ENCODE results near the gene TESMIN. TPM values are rescaled to one million over a fixed set of nuclear protein-coding genes. Genes with fewer than 3 reads are reported as not detected.
A peak's percentile ranks its signal among the peaks of the same experiment; 100 is the strongest.

TESMIN gene
- total RNA-seq, 4 donors from 2014 or later = 1.00 to 7.5 (median 4.2) TPM

DNA sequence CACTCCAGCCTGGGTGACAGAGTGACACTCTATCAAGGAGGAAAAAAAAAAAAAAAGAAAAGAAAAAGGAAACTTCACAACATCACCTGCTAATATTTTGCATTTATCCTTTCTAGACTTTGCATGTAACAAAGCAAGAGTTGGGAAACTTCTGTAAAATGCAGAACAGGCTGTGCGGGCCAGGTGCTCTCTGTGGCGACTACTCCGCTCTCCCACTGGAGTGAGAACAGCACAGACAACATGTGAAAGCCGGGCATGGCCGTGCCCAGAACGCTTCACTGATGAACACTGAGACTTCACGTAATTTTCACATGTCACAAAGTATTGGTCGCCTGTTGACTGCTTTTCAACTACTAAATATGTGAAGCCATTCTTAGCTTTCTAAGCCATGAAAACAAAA lies 15.5 kb upstream of the TESMIN start:
- in situ Hi-C loops (cut with MboI; ENCODE audit: low pct_ligation_motif_present in 1 of 4, low pct_unique_long_range_greater_than_20kb in 1 of 4, low sequenced_read_pairs in 3 of 4) = no loop called here
- no peaks in the 10 kb centered on the region for H3K4me1 ChIP-seq
- TF ChIP-seq POLR2AphosphoS5 (IDR thresholded peaks at IDR 0.05) (no peak), EP300 (IDR thresholded peaks at IDR 0.05; ENCODE audit: low read depth) (no peak), POLR2A (IDR thresholded peaks at IDR 0.05) (no peak)
- TF ChIP-seq, protein P1, sequence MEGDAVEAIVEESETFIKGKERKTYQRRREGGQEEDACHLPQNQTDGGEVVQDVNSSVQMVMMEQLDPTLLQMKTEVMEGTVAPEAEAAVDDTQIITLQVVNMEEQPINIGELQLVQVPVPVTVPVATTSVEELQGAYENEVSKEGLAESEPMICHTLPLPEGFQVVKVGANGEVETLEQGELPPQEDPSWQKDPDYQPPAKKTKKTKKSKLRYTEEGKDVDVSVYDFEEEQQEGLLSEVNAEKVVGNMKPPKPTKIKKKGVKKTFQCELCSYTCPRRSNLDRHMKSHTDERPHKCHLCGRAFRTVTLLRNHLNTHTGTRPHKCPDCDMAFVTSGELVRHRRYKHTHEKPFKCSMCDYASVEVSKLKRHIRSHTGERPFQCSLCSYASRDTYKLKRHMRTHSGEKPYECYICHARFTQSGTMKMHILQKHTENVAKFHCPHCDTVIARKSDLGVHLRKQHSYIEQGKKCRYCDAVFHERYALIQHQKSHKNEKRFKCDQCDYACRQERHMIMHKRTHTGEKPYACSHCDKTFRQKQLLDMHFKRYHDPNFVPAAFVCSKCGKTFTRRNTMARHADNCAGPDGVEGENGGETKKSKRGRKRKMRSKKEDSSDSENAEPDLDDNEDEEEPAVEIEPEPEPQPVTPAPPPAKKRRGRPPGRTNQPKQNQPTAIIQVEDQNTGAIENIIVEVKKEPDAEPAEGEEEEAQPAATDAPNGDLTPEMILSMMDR (IDR thresholded peaks at IDR 0.05) = no peak
- H3K4me3 ChIP-seq = no peak overlapping the region
- DNase-seq = no peak
- intact Hi-C loops (cut with DNase I; ENCODE audit: low total_unique reads) = no loop called here
- no peaks in the 10 kb centered on the region for H3K27me3 ChIP-seq
- H3K9me3 ChIP-seq = no peaks in the 10 kb centered on the region
- H3K27ac ChIP-seq = no peak overlapping the region
- 92 to 93% methylated on average over 8 of the region's 8 CpGs for WGBS, 2 donors (ENCODE audit: low coverage in 1 of 2)
- H3K36me3 ChIP-seq = peaks cover 0 to 69% (median 26%) of the 10 kb centered on the region in 4 donors

DNA sequence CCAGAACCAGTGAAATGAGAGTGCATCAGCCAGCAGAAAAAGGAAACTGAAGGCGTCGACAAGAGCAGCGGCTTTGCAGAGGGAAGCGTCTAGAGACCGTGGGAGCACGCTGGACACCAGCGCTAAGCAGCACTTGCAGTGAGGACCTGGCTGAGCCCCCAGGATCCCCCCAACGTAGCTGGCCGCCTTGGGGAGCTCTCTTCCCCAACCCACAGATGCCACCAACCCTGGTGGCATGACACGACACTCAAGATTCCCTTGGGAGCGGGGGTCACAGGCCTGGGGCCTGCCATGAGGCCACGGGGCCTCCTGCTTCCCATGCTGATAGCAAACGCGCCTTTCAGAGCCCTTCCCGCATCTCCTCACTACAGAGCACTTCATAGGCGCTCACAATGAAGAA lies 13.4 kb upstream of the TESMIN start:
- Histone ChIP-seq H3K9me3 (no peaks in the 10 kb centered on the region), H3K4me3 (no peak overlapping the region), H3K36me3 (peaks cover 0 to 63% (median 27%) of the 10 kb centered on the region in 4 donors), H3K27me3 (no peaks in the 10 kb centered on the region), H3K4me1 (no peaks in the 10 kb centered on the region), H3K27ac (no peak overlapping the region)
- DNase-seq = no peak
- TF ChIP-seq POLR2AphosphoS5 (IDR thresholded peaks at IDR 0.05) (no peak), EP300 (IDR thresholded peaks at IDR 0.05; ENCODE audit: low read depth) (no peak), POLR2A (IDR thresholded peaks at IDR 0.05) (no peak)
- TF ChIP-seq, protein P1 (IDR thresholded peaks at IDR 0.05) = no peak
- 94 to 100% methylated on average over 3 to 16 of the region's 16 CpGs for WGBS, 2 donors (ENCODE audit: low coverage in 1 of 2)
- in situ Hi-C loops (cut with MboI; ENCODE audit: low pct_ligation_motif_present in 1 of 4, low pct_unique_long_range_greater_than_20kb in 1 of 4, low sequenced_read_pairs in 3 of 4) (no loop called here), intact Hi-C loops (cut with DNase I; ENCODE audit: low total_unique reads) (no loop called here)

DNA sequence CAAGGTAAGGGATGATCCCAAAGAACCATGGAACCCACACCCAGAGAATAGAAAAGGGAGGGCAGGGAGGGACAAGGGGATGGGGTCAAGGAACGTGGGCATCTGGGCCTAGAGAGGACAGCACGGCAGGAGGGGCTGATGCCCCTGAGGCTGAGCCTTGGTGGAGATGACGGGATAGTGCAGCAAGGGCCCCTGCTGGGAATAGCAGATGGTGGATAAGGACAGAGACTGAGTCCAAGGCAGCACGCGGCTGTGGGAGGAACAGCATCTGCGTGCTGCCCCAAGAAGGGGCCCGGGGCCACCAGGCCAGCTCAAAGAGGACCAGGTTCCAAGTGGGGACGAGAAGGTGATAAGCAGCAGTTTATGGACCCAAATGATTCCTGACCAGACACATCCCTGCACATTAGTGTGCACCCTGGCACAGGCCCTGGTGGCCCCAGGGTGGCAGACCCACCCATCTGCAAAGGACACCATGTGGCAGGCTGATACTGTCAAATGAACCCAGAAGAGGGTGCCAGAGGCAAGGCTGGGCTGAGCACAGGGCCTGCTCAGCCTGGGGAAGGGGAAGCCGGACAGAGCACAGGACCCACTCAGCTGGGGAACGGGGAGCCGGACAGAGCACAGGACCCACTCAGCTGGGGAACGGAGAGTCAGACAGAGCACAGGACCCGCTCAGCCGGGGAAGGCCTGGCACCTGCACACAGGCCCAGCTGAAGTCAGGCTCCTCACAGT lies 12.8 kb upstream of the TESMIN start:
- 92% methylated on average over 14 of the region's 14 CpGs; no CpG with 5 or more reads in 1 of the 2 donors for WGBS, 2 donors (ENCODE audit: low coverage in 1 of 2)

GRCh38 chr11:68763181-68763721 lies 11.9 kb upstream of the TESMIN start:
- in situ Hi-C loops (cut with MboI; ENCODE audit: low pct_ligation_motif_present in 1 of 4, low pct_unique_long_range_greater_than_20kb in 1 of 4, low sequenced_read_pairs in 3 of 4) = no loop called here
- TF ChIP-seq POLR2A (IDR thresholded peaks at IDR 0.05) (no peak), POLR2AphosphoS5 (IDR thresholded peaks at IDR 0.05) (no peak), EP300 (IDR thresholded peaks at IDR 0.05; ENCODE audit: low read depth) (no peak)
- TF ChIP-seq, protein P1 (IDR thresholded peaks at IDR 0.05) = no peak
- DNase-seq = peak; percentile 54
- Histone ChIP-seq H3K27ac (no peak overlapping the region), H3K36me3 (peaks cover 0 to 63% (median 27%) of the 10 kb centered on the region in 4 donors), H3K4me1 (no peaks in the 10 kb centered on the region), H3K4me3 (no peak overlapping the region), H3K9me3 (no peaks in the 10 kb centered on the region), H3K27me3 (no peaks in the 10 kb centered on the region)
- intact Hi-C loops (cut with DNase I; ENCODE audit: low total_unique reads) = no loop called here
- 61 to 100% methylated on average over 2 to 10 of the region's 10 CpGs for WGBS, 2 donors (ENCODE audit: low coverage in 1 of 2)

More for the DNA sequence above, 12.8 kb upstream of the TESMIN start:
- no peak overlapping the region for H3K4me3 ChIP-seq
- no peaks in the 10 kb centered on the region for H3K27me3 ChIP-seq
- intact Hi-C loops (cut with DNase I; ENCODE audit: low total_unique reads) = no loop called here
- DNase-seq = no peak
- H3K27ac ChIP-seq = no peak overlapping the region
- no peaks in the 10 kb centered on the region for H3K9me3 ChIP-seq
- in situ Hi-C loops (cut with MboI; ENCODE audit: low pct_ligation_motif_present in 1 of 4, low pct_unique_long_range_greater_than_20kb in 1 of 4, low sequenced_read_pairs in 3 of 4) = no loop called here
- TF ChIP-seq POLR2AphosphoS5 (IDR thresholded peaks at IDR 0.05) = no peak
- no peaks in the 10 kb centered on the region for H3K4me1 ChIP-seq
- H3K36me3 ChIP-seq = peaks cover 0 to 63% (median 27%) of the 10 kb centered on the region in 4 donors

Data from transverse colon (tissue), 4 donors.